Fibroblast of lung (primary cell): ENCODE results near the gene ASPRV1.

Experiments
- CTCF ChIP-seq, 2 donors: IDR thresholded peaks in 1 of 2; conservative IDR thresholded peaks in 1 of 2; 1 replicate in 1 of 2; 2 replicates in 1 of 2; pipeline ENCODE4 v1.5.1; 2011 to 2012; ENCODE audit warnings: low read length in 2 of 2, control low read depth in 1 of 2, inconsistent platforms in 1 of 2, low read depth in 1 of 2, mild to moderate bottlenecking in 1 of 2
- EZH2 ChIP-seq: IDR thresholded peaks from 2 replicates; pipeline ENCODE4 v1.5.1; 2012; ENCODE audit warnings: low read length, control low read depth, mild to moderate bottlenecking; ENCODE audit errors: missing control alignments

DNA sequence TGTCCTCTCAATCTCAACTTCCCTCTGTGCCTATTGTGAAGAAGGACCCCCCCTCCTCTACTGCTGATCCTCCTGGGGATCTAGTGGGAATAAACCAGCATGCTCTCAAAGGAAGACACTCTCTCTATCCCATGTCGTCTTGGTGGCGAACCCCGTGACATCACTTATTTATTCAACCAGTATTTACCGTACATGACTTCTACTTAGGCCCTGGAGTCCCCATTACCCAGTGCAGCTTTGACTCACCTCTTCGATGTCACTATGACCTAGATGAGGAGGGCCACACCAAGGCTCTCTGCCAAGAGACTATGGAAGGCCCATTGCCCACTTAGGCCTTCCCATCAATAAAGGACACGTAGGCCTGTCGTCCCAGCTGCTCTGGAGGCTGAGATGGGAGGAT lies 16.7 kb downstream of the ASPRV1 start:
- TF ChIP-seq CTCF (conservative IDR thresholded peaks at IDR 0.05 in 1 of 2, IDR thresholded peaks at IDR 0.05 in 1 of 2; ENCODE audit: low read depth in 1 of 2, low read length in 2 of 2) (no peak), EZH2 (no peak)
